Measurements from ENCODE around the gene YPEL2.

The YPEL2 gene

GRCh38 chr17:59330053-59330942, 1.2 kb upstream of the YPEL2 start:
- no peak for DNase-seq

GRCh38 chr17:59331929-59332748, 684 bp downstream of the YPEL2 start:
- peak; percentile 19 for DNase-seq

- no peak for DNase-seq
These were observed 1.4 kb downstream of the YPEL2 start for GRCh38 chr17:59332749-59333377.

DNA sequence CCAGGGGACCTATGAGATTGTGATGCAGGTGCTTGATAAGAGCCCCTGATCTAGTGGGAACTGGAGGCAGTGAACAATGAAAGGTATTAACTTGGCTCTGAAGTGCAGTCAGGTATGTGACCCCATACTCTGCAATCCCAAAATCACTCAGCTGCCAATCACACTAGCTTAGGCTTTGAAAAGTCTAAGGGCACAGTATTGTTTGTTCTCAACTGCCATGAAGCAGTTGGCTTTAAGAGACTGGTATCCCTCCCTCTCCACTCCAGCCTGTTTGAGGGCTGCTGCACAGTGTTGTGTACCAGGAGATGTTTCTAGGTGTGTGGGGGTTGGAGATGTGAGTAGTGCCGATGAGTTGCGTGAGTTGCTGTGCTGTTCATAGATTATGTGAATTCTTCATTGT, 2.4 kb downstream of the YPEL2 start:
- DNase-seq = no peak

GRCh38 chr17:59335685-59336084, 4.2 kb downstream of the YPEL2 start:
- no peak for DNase-seq

DNA sequence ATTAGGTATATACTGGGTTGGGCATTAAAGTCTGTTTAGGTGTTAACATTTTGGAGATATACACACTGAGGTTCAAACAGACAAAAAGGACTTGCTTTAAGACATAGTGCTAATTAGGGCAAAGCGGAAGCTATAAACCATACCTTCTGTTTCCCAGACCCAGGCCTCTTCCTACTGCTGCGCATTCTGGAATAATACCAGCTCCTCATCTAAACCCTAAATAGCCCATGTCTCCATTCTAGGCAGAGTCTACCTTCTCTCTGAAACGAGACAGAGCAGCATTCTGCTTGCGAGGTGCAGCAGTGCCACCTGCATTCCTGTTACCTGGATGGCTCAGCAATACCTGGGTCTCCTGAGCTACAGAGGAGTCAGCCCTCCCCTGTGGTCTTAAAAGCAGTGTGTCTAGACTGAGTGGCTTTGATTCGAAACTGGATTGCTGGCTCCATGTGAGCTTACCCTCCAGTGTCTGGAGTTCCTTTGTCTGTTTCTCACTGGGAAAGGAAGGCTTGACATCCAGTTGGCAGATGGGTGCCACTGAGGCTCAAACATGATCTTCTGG, 6.4 kb downstream of the YPEL2 start:
- DNase-seq = no peak

GRCh38 chr17:59338498-59338897, 7.0 kb downstream of the YPEL2 start:
- no peak for DNase-seq

DNA sequence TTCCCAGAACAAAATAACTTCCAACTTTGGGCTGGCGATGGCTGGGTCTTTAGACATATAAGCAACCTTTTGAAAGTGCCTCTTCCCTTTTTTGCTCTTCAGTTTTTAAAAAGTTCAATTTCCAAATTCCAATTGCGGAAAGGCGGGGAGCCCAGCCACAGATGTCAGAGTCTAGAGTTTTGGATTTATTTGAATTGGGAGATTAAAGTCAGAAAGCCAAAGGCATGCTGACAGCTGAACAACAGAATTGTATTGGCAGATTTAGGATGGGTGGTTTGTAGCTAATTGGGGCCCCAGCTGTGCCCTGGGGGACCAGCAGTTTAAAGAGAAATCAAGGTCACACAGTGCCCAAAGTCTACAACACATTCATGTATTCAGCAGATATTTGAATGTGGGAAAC, 10.5 kb downstream of the YPEL2 start:
- no peak for DNase-seq

DNA sequence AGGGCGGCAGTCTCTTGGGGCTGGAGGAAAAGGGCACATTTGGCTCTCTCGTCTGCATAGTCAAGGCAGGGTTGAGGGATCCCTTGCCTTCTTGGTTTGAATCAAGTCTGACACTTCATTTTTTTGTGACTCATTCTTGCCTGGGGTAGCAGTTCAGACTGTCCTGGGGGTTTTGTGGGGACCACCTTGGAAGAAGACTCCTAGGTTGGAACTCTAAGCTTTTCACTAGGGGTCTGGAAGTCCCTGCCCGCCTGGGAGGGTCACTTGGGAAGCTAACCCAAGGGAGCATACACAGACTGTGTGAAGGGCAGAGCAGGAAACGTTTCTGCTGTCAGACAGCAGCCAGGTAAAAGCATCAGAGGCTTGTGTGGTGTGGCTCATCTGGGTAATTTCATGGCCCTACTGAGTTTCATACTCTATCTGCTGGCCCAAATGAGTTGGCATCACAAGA, 11.3 kb downstream of the YPEL2 start:
- no peak for DNase-seq

GRCh38 chr17:59345476-59345875, 14.0 kb downstream of the YPEL2 start:
- DNase-seq = no peak

DNA sequence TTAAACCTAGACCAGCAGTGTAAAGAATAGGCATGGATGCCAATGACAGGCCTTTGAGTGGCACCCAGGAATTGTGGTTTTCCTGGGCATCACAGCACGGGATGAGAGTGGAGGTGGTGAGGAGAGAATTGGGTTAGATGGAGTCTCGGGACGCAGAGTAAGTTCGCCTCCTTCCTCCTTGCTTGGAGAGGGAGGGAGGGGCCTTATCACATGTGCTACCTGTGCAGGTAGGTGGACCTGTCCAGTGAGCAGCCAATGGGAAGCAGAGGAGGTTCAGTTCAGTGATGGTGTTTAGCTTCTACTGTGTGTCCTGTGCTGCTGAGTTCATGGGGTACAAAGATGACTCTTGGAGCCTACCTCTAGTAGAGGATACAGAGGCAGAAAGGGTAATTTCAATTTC, 14.9 kb downstream of the YPEL2 start:
- no peak for DNase-seq

GRCh38 chr17:59346876-59347407, 15.5 kb downstream of the YPEL2 start:
- DNase-seq = no peak

GRCh38 chr17:59347975-59348391, 16.5 kb downstream of the YPEL2 start:
- DNase-seq = no peak

DNA sequence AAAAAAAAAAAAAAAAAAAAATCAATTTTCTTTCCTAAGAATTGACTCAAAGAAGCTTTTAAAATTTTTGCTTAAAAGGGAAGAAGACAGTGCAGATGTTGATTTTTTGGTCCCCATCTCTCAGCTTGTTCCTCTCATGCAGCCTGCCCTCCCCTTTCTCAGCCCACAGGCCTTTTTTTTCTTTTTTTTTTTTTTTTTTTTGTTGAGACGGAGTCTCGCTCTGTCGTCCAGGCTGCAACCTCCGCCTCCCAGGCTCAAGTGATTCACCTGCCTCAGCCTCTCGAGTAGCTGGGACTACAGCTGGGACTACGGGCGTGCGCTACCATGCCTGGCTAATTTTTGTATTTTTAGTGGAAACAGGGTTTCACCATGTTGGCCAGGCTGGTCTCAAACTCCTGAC, 17.7 kb downstream of the YPEL2 start:
- no peak for DNase-seq

DNA sequence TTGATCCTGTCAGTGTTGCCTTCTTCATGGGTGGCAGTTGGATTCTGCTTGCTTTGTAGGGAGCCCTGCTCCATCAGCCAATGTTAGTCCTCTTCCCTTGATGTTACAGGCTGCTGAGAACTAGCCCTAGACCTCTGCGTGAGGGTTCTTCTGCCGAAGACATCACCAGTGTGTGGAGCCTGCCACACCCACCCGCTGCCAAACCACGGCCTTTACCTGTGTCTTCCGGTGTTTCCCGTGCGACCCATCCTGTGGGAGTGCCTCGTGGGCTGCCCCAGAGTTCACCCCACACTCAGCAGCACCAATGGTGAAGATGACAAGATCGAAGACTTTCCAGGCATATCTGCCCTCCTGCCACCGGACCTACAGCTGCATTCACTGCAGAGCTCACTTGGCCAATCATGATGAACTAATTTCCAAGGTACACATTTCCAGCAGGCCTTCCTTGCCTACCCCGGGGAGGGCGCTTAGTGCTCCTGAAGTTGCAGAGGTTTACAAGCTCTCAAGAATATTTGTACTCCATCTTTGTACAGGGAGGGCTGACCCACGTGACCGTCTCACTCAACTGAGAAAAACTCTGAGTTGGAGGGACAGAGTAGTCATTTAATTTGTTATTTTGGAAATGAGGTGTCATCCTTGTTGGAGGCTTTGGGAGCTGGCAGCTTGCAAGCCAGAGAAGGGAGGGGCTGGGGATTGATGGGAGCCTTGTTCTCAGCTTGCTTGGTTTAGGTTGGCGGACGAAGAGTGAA, 21.8 kb downstream of the YPEL2 start:
- DNase-seq = no peak

- no peak for DNase-seq
These were observed 22.7 kb downstream of the YPEL2 start for GRCh38 chr17:59353936-59354755.

GRCh38 chr17:59355030-59355701, 23.7 kb downstream of the YPEL2 start:
- DNase-seq = no peak

DNA sequence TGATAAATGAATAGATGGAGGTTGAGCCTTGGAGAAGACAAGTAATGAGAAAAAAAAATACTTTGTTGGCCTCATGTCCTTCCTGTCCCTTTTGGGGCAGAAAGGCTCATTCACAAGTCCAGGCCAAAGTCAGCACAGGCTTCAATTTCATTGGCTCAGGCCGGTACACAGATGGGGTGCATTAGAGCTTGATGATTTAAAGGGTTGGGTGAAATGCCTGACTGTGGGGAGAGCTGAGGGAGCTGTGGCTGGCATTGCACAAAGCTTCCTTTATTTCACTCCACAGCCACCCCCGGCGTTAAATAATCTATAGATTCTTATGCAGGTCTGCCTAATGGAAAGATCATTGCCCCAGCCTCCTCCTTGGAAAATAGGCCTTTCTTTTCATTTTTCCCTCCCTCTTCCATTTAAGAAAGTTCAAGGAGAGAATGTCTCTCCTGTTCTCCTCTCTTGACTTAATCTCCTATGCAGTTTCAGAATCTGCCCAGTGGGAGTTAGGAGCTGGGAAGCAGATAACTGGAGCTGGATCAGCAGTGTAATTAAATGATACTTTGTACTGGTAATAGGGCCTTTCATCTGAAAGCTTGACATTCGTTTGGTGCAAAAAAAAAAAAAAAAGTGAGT, 24.4 kb downstream of the YPEL2 start:
- DNase-seq = no peak

DNA sequence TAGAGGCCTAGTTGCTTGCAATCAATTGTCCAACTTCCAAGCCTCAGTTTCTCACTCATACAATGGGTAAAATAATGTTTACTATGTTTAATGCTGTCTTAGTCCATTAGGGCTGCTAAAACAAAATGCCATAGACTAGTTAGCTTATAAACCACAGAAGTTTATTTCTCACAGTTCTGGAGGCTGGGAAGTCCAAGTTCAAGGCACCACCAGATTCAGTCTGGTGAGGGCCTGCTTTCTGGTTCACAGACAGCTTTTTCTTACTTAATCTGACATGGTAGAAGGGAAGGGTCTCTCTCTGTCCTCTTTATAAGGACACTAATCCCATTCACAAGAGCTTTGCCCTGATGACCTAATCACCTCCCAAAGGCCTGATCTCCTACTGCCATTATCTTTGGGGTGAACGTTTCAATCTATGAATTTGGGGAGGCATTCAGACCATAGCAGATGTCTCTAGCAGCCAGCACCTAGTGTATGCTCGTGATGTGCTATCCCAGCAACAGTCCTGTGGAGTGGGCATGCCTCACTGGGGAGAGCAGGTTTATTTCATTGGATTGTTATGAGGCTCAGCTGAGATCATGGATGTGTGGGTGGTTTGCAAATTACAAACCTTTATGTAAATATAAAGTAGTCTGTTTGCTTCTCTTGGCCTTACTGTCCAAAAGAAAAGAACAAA, 25.2 kb downstream of the YPEL2 start:
- no peak for DNase-seq

Data from CD4-positive, alpha-beta T cell treated with Interleukin-12 subunit alpha and Interleukin-12 subunit beta, for 1 hour (primary cell).